ENCODE results near the gene EVI2B.

EVI2B gene

DNA sequence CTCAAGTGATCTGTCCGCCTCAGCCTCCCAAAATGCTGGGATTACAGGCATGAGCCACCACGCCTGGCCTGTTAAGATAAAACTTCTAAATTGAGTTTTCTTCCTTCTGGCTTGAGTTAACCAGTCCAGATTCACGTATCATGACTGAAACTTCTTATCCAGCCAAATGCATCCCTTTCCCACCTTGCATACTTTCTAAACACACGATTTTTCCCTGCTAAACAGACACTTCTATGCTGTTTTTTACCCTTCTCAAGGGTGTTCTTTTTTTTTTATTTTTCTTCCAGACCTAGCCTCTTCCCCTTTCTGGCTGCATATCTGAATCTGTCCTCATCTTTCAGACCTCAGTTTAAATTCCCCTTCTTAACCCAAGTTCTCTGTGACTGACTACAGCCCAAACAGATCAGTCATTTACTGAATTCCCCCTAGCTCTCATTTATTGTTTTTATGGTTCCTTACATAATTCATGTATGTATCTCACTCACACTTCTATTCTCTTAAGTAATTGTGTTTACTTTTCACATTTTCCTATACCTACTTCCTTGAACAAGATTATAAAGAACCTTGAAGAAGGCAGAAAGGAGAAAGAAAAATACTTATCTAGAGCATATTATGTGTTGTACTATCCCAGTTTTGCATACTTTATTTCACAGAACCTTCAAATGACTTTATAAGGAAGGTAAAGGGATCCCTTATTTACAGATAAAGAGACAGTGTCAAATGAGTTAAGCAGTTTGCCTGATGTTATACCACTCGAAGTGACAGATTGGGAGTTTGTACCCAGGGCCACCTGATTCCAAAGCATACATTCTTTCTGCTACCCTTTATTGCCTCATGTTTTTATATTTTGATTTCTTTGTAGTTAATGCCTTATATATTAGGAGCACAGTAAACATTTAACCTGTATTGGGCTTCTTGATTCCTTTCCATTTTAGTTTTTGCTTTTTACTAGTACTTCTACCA is 5.2 kb downstream of the EVI2B start:
- Histone ChIP-seq H3K36me3 (ENCODE audit: control insufficient read depth, low read length) (peaks cover 71% of the 10 kb centered on the region), H3K4me2 (ENCODE audit: low read length) (peak overlapping the region; percentile 88), H3K9me3 (ENCODE audit: control insufficient read depth, insufficient read depth, low read length) (no peaks in the 10 kb centered on the region), H3K27ac (ENCODE audit: low read depth, low read length) (peak overlapping the region; percentile 97), H4K20me1 (ENCODE audit: control insufficient read depth, insufficient read depth, low read depth, low read length) (no peaks in the 10 kb centered on the region), H3K4me1 (ENCODE audit: control insufficient read depth, low read length) (peaks cover 51% of the 10 kb centered on the region), H3F3A (ENCODE audit: control insufficient read depth, insufficient read depth) (peaks cover 51% of the 10 kb centered on the region), H3K9me2 (replicated peaks; ENCODE audit: control insufficient read depth, low read length) (no peaks in the 10 kb centered on the region), H3K79me2 (ENCODE audit: control insufficient read depth, low read length) (peaks cover 85% of the 10 kb centered on the region), H3K4me3 (ENCODE audit: low read length) (peak overlapping the region; percentile 76), H3K27me3 (ENCODE audit: control insufficient read depth, low read length) (no peaks in the 10 kb centered on the region)
- TF ChIP-seq, protein P1, sequence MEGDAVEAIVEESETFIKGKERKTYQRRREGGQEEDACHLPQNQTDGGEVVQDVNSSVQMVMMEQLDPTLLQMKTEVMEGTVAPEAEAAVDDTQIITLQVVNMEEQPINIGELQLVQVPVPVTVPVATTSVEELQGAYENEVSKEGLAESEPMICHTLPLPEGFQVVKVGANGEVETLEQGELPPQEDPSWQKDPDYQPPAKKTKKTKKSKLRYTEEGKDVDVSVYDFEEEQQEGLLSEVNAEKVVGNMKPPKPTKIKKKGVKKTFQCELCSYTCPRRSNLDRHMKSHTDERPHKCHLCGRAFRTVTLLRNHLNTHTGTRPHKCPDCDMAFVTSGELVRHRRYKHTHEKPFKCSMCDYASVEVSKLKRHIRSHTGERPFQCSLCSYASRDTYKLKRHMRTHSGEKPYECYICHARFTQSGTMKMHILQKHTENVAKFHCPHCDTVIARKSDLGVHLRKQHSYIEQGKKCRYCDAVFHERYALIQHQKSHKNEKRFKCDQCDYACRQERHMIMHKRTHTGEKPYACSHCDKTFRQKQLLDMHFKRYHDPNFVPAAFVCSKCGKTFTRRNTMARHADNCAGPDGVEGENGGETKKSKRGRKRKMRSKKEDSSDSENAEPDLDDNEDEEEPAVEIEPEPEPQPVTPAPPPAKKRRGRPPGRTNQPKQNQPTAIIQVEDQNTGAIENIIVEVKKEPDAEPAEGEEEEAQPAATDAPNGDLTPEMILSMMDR (IDR thresholded peaks at IDR 0.05; ENCODE audit: low read depth, low read length, poor library complexity, severe bottlenecking), result no peak
- no peak for TF ChIP-seq EZH2phosphoT487 (IDR thresholded peaks at IDR 0.05; ENCODE audit: borderline replicate concordance, low read length)

DNA sequence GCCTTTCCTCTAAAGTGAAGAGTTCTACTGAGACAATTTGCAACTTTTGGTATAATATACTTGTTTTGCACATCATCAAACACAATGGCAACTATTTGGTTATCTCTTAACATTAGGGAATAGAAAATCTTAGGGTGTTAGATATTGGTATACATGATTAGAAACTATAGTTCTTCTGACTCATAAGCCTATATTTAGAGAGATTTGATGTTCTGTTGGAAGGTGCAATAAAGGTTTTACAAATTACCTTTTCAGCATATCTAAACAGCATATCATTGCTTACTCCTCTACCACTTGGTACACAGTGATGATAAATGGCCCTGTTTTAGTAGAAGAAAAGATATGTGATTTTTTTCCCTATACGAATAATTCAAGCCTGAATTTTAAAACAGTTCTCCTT is 6.2 kb downstream of the EVI2B start:
- Histone ChIP-seq H3K9me2 (replicated peaks; ENCODE audit: control insufficient read depth, low read length) (no peaks in the 10 kb centered on the region), H3F3A (ENCODE audit: control insufficient read depth, insufficient read depth) (peaks cover 43% of the 10 kb centered on the region), H3K27me3 (ENCODE audit: control insufficient read depth, low read length) (no peaks in the 10 kb centered on the region), H3K36me3 (ENCODE audit: control insufficient read depth, low read length) (peaks cover 80% of the 10 kb centered on the region), H3K4me3 (ENCODE audit: low read length) (peak overlapping the region; percentile 76), H3K27ac (ENCODE audit: low read depth, low read length) (peak overlapping the region; percentile 97), H3K79me2 (ENCODE audit: control insufficient read depth, low read length) (peaks cover 82% of the 10 kb centered on the region), H3K9me3 (ENCODE audit: control insufficient read depth, insufficient read depth, low read length) (peaks cover 4% of the 10 kb centered on the region; the same call in 1 of the 2 replicates), H4K20me1 (ENCODE audit: control insufficient read depth, insufficient read depth, low read depth, low read length) (no peaks in the 10 kb centered on the region), H3K4me2 (ENCODE audit: low read length) (peak overlapping the region; percentile 88), H3K4me1 (ENCODE audit: control insufficient read depth, low read length) (peaks cover 50% of the 10 kb centered on the region)
- TF ChIP-seq, protein P1 (IDR thresholded peaks at IDR 0.05; ENCODE audit: low read depth, low read length, poor library complexity, severe bottlenecking), result no peak
- no peak for TF ChIP-seq EZH2phosphoT487 (IDR thresholded peaks at IDR 0.05; ENCODE audit: borderline replicate concordance, low read length)

DNA sequence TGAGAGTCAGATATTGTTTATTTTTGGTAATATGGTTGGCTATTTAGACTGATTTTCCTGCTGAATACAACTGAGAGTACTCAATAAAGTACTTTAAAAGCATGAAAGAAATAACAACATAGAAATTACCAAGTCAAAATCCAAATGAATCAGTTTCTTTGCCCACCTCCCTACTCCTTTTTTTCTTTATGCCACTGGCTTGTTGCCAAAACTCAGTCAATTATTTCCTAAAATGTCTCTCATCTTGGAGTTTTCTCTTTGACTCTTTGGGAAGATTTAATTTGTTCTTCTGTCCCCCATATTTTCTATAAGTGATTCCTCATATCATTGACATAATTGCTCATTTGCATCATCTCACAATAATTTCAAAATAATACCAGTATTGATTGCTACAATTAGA is 14.2 kb downstream of the EVI2B start:
- peaks cover 16% of the 10 kb centered on the region for H3F3A ChIP-seq (ENCODE audit: control insufficient read depth, insufficient read depth)
- TF ChIP-seq, protein P1 (IDR thresholded peaks at IDR 0.05; ENCODE audit: low read depth, low read length, poor library complexity, severe bottlenecking), result no peak
- no peak for TF ChIP-seq EZH2phosphoT487 (IDR thresholded peaks at IDR 0.05; ENCODE audit: borderline replicate concordance, low read length)
- no peaks in the 10 kb centered on the region for H3K27me3 ChIP-seq (ENCODE audit: control insufficient read depth, low read length)
- H3K79me2 ChIP-seq (ENCODE audit: control insufficient read depth, low read length), result peaks cover 9% of the 10 kb centered on the region
- no peaks in the 10 kb centered on the region for H4K20me1 ChIP-seq (ENCODE audit: control insufficient read depth, insufficient read depth, low read depth, low read length)
- H3K9me3 ChIP-seq (ENCODE audit: control insufficient read depth, insufficient read depth, low read length), result peaks cover 4% of the 10 kb centered on the region; the same call in 1 of the 2 replicates
- H3K36me3 ChIP-seq (ENCODE audit: control insufficient read depth, low read length), result peaks cover 29% of the 10 kb centered on the region
- no peak overlapping the region for H3K27ac ChIP-seq (ENCODE audit: low read depth, low read length)
- no peaks in the 10 kb centered on the region for H3K4me1 ChIP-seq (ENCODE audit: control insufficient read depth, low read length)
- H3K4me2 ChIP-seq (ENCODE audit: low read length), result no peak overlapping the region
- no peaks in the 10 kb centered on the region for H3K9me2 ChIP-seq (replicated peaks; ENCODE audit: control insufficient read depth, low read length)
- no peak overlapping the region for H3K4me3 ChIP-seq (ENCODE audit: low read length)

Data from DOHH2 (cell line).